Activated naive CD8-positive, alpha-beta T cell treated with anti-CD3 and anti-CD28 coated beads for 36 hours (primary cell): ENCODE results near the gene ZNF541. TPM values are rescaled to one million over a fixed set of nuclear protein-coding genes. Genes with fewer than 3 reads are reported as not detected.
"Not testable (repeated sequence)": the region's sequence is repeated elsewhere in the genome, so short reads cannot be mapped to it uniquely, and the experiment has no call there.

Experiments used
- DNase-seq: peaks from one replicate; pipeline ENCODE4 v3.0.0; 2021
- H3K27ac Mint-ChIP-seq: one replicate; pipeline ENCODE4 v1.8.0; 2022; ENCODE audit warnings: mild to moderate bottlenecking, moderate library complexity, mixed read lengths
- H3K27me3 Mint-ChIP-seq: one replicate; pipeline ENCODE4 v1.8.0; 2022; ENCODE audit warnings: mild to moderate bottlenecking, mixed read lengths
- H3K36me3 Mint-ChIP-seq: one replicate; pipeline ENCODE4 v1.8.0; 2021; ENCODE audit warnings: mild to moderate bottlenecking, mixed read lengths
- H3K4me1 Mint-ChIP-seq: one replicate; pipeline ENCODE4 v1.8.0; 2021; ENCODE audit warnings: mixed read lengths
- H3K4me3 Mint-ChIP-seq: one replicate; pipeline ENCODE4 v1.8.0; 2022; ENCODE audit warnings: mild to moderate bottlenecking, moderate library complexity, mixed read lengths
- H3K9me3 Mint-ChIP-seq: one replicate; pipeline ENCODE4 v1.8.0; 2022; ENCODE audit warnings: mixed read lengths
- total RNA-seq, 2 experiments: library from RNA; stranded (reverse); gene quantifications; one replicate each; pipeline ENCODE4 v1.2.3, GENCODE V29; 2021

The ZNF541 gene
- total RNA-seq, 2 experiments from 2014 or later: 0.19 to 0.22 TPM

DNA sequence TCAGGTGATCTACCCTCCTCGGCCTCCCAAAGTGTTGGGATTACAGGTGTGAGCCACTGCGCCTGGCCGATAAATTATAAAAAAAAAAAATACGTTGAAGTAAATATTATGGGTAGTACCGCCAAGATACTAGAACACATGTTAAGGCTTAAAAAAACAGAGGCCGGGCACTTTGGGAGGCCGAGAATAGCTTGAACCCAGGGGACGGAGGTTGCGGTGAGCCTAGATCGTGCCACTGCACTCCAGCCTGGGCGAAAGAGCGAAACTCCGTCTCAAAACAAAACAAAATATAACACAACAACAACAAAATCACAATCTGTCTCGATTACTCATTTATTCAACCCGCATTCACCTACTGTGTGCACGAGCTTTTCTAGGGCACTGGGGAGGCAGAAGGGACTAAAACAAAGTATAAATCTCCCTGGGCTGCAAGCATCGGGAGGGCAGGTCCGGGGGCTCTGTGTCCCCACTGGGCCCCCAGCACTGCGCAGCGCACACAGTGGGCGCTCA, 34.7 kb upstream of the ZNF541 start:
- Mint-ChIP-seq H3K27ac (peak overlapping the region; percentile 85), H3K4me1 (peaks cover 26% of the 10 kb centered on the region), H3K4me3 (peak overlapping the region; percentile 82), H3K36me3 (peaks cover 9% of the 10 kb centered on the region), H3K27me3 (peaks cover 3% of the 10 kb centered on the region), H3K9me3 (no peaks in the 10 kb centered on the region)
- DNase-seq: no peak

DNA sequence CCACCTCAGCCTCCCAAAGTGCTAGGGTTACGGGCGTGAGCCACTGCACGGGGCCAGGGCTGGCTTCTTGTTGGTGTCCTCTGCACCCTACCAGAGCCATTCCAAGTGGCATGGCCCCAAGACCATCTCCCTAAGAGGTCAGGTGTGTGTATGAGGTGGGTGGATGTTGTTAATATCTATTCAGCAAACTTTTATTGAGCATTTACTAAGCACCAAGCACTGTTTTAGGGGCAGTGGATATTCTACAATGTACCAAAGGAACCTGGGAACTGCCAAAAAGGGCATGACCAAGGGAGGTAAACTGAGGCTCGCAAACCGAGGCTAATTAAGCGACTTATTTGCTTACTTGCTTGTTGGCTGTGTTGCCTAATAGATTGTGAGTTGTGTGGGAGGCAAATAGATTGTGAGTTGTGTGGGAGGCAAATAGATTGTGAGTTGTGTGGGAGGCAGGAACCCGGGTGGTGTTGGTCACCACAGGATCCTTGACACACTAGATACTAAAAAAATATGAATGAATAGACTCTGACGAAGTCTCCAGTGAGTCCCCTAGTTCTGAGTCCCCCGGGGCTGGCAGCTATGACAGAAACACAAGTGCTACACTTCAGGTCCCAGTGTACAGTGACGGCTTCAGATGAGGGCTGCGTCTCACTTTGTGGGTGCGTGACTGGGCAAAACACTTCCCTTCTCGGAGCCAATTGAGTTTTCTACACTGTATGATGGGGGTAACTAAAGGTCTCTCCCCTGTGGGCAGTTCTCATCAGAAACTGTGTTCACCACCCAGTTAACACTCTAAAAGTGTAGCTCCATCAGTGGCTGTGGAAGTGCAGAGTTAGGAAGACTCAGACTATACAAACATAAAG, 31.0 kb upstream of the ZNF541 start:
- peaks cover 9% of the 10 kb centered on the region for H3K36me3 Mint-ChIP-seq
- peaks cover 21% of the 10 kb centered on the region for H3K4me1 Mint-ChIP-seq
- no peak for DNase-seq
- H3K27ac Mint-ChIP-seq: no peak overlapping the region
- H3K9me3 Mint-ChIP-seq: no peaks in the 10 kb centered on the region
- peaks cover 3% of the 10 kb centered on the region for H3K27me3 Mint-ChIP-seq
- no peak overlapping the region for H3K4me3 Mint-ChIP-seq

DNA sequence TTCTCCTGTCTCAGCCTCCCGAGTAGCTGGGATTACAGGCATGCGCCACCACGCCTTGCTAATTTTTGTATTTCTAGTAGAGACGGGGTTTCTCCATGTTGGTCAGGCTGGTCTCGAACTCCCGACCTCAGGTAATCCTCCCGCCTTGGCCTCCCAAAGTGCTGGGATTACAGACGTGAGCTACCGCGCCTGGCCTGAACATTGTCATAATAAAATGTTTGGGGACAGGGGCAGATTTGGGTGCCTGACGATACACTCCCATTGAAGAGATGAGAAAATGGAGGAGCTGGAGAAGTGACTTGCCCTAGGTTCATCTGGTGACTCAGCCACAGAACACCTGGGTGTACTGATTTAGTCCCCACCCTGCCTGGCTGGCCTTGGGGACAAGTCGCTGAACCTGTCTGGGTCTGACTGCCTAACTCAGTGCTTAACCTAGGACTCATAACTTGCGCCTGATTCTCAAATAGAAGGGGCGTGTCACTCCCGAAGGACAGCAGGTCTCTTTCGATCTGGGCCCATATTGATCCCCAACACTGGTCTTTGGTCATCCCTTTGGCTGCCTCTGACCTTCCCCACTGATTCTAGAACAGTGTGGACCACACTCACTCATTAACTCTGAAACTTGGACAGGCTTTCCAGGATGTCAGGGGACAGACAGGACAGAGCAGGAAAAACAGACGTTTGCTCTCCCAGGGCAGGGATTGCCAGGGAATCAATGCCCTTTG, 28.4 kb upstream of the ZNF541 start:
- peaks cover 3% of the 10 kb centered on the region for H3K27me3 Mint-ChIP-seq
- H3K27ac Mint-ChIP-seq: peak overlapping the region; percentile 90
- peaks cover 22% of the 10 kb centered on the region for H3K4me1 Mint-ChIP-seq
- no peaks in the 10 kb centered on the region for H3K36me3 Mint-ChIP-seq
- no peaks in the 10 kb centered on the region for H3K9me3 Mint-ChIP-seq
- peak overlapping the region; percentile 87 for H3K4me3 Mint-ChIP-seq
- no peak for DNase-seq

DNA sequence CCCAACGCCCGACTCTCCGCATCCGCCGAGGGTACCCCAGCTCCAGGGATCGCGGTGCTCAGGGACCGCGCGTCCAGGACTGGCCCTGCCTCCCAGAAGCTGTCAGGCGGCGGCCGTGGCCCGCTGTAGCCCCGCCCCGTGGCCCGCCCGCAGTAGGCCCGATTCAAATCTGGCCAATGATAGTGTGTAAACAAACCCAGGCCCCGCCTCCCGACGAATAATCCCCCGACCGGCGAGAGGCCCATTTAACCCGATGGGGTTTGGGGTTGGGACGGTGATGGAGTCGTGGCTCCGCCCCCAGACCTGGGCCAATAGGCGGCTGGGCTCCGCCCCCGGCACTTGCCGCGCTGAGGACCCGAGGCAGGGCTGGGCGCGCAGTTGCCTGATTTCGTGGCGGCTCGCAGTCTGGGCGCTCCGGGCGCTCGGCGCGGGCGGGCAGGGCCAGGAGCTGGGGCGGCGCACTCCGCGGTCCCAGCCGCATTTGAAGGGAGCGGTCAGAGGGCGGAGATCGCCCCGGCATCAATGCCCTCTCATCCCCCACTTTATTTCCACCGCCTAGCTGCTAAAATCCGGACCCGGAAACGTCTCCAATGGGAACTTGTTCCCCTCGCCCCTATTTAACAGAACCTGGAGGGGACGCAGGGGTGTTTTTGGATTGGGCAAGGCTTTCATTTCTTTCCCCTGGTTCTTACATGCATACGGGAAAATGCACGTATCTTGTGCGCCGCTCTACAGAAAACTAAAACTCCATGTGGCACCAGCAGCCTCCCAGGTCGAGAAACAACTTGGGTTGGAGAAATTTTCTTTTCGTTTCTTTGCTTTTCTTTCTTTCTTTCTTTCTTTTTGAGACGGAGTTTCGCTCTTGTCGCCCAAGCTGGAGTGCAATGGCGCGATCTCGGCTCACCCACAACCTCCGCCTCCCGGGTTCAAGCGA, 27.6 kb upstream of the ZNF541 start:
- Mint-ChIP-seq H3K4me1 (peaks cover 26% of the 10 kb centered on the region), H3K9me3 (no peaks in the 10 kb centered on the region), H3K27me3 (peaks cover 3% of the 10 kb centered on the region), H3K36me3 (no peaks in the 10 kb centered on the region), H3K4me3 (peak overlapping the region; percentile 87), H3K27ac (peak overlapping the region; percentile 90)
- DNase-seq: peak; percentile 98

DNA sequence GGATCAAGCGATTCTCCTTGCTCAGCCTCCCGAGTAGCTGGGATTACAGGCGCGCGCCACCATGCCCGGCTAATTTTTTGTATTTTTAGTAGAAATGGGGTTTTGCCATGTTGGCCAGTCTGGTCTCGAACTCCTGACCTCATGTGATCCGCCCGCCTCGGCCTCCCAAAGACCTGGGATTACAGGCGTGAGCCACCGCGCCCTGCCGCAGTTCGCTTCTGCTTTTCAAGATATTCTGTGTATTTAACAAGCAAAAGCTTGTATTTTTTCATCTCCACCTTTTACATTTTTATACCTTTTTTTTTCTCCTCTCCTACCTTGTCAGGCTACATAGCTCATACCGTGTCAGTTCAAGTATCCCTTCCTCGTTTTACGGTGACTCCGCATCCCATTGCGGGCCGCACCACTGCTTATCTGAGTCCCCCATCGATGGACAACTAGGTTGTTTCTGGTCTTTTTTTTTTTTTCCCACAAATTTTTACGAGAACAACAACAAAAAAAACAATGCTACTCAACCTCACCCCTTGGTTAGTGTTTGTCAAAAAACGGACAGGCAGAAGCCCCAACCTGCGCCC, 26.8 kb upstream of the ZNF541 start:
- not testable (repeated sequence) for H3K9me3 Mint-ChIP-seq, H3K27me3 Mint-ChIP-seq, H3K36me3 Mint-ChIP-seq, DNase-seq
- Mint-ChIP-seq H3K4me3 (peak overlapping the region; percentile 78), H3K27ac (peak overlapping the region; percentile 85), H3K4me1 (peaks cover 26% of the 10 kb centered on the region)

DNA sequence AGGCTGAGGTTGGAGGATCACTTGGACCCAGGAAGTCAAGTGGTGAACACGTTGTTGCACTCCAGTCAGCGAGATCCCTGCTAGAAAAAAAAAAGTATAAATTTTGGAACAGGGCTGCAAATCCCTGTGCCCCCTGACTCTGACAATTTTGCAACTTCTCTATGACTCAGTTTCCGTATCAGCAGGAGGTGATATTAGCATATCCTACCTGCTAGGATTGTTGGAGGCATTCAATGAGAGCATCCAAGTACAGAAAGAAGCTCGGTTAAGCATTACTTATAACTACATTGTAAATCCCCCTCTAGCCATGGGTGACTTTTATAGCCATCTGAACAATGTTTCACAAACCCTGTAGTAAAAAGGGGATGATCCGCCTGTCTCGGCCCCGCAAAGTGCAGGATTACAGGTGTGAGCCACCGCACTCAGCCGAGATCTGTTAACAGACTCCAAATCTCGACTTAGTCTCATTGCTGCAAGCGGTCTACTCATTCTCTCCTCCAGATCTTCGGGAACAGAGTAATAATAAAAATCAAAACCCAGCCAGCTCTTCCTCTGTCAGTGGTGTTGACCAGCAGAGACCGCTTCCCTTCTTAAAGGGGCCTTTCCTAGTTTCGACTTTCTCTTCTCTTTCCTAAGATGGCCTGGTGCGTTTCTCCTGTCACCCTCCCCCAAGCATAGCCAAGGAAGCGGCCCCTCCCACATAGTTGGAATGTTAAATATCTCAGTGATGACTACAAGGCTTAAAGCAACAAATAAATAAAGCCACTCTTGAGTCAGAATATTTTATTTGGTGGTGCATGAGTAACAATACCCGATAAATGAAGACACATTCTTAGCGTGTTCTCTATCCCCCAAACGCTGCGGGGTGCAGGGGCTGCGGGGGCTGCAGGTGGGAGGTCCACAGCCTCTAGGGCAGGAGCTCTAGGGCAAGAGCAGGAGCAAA, 25.7 kb upstream of the ZNF541 start:
- H3K27me3 Mint-ChIP-seq: peaks cover 3% of the 10 kb centered on the region
- no peak for DNase-seq
- H3K36me3 Mint-ChIP-seq: no peaks in the 10 kb centered on the region
- peaks cover 19% of the 10 kb centered on the region for H3K4me1 Mint-ChIP-seq
- no peak overlapping the region for H3K27ac Mint-ChIP-seq
- H3K4me3 Mint-ChIP-seq: peak overlapping the region; percentile 42
- H3K9me3 Mint-ChIP-seq: no peaks in the 10 kb centered on the region

DNA sequence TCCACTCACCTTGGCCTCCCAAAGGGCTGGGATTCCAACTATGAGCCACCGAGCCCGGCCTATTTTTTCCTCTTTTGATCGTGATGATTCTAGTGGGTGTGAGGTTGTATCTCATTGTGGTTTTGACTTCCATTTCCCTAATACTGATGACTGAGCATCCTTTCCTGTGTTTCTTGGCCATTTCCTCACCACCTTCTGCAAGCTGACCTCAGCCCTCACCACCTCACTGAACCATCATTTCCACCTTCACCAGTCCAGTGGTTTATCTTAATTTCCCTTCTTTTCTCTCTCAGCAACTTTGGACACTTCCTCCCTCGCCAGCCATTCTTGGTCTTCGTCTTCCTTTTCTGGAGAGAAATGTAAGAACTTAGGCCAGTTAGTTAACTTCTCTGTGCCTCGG, 23.0 kb upstream of the ZNF541 start:
- Mint-ChIP-seq H3K4me1 (peaks cover 15% of the 10 kb centered on the region), H3K36me3 (no peaks in the 10 kb centered on the region), H3K27ac (no peak overlapping the region), H3K27me3 (no peaks in the 10 kb centered on the region), H3K4me3 (no peak overlapping the region), H3K9me3 (no peaks in the 10 kb centered on the region)
- DNase-seq: no peak

DNA sequence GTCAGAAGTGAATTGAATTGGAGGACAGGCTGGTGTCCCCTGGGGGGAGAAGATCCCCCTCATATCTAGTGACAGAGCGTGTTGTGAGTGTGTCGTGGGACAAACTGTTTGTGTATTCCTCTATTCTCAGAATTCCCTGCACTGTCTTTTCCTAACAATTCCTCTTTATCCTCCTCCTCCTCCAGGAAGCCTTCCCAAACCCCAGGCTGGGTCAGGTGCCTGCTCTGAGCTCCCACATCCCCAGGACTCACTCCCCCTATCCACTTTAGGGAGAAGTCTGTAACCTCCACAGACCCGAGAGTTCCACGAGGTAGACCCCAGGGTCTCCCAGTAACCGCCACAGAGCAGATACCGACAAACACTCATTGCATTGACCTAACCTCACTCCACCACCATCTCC, 20.9 kb upstream of the ZNF541 start:
- Mint-ChIP-seq H3K27ac (no peak overlapping the region), H3K9me3 (no peaks in the 10 kb centered on the region), H3K36me3 (no peaks in the 10 kb centered on the region), H3K27me3 (no peaks in the 10 kb centered on the region), H3K4me3 (no peak overlapping the region), H3K4me1 (peaks cover 7% of the 10 kb centered on the region)
- DNase-seq: no peak

DNA sequence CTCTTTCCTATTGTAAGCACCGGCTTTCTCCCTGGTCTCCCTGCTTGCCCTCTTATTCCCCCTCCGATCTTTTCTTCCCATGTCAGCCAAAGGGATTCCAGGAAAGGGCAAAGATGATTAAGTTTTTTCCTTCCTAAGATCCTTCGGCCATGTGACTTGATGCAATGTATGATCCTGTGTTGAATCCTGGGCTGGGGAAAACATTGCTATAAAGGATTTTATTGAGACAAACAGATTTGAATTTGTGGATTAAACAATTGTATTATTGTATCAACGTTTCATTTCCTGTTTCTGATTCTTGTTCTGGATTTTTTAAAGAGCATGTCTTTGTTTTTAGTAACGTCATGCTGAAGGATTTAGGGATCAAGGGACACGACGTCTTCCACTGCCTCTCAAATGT, 16.9 kb upstream of the ZNF541 start:
- no peak for DNase-seq
- Mint-ChIP-seq H3K4me3 (no peak overlapping the region), H3K27ac (no peak overlapping the region), H3K27me3 (no peaks in the 10 kb centered on the region), H3K36me3 (no peaks in the 10 kb centered on the region), H3K4me1 (no peaks in the 10 kb centered on the region), H3K9me3 (peaks cover 8% of the 10 kb centered on the region)

DNA sequence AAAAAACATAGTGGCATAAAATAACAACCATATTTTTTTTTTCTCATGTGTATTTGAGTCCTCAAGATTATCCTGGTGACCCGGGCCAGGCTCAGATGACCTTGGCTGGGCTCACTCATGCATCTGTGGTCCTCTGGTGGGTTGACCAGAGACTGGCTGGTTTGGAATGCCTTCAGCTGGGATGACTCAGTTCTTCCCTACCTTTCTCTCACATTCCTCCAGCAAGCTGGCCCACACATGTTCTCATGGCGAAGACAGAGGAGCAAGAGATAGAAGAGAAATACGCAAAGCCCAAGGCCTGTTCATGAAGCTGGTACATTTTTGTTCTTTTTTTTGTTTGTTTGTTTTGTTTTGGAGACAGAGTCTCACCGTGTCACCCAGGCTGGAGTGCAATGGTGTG, 14.3 kb upstream of the ZNF541 start:
- Mint-ChIP-seq H3K27ac (no peak overlapping the region), H3K27me3 (no peaks in the 10 kb centered on the region), H3K4me3 (no peak overlapping the region), H3K9me3 (peaks cover 8% of the 10 kb centered on the region), H3K36me3 (no peaks in the 10 kb centered on the region), H3K4me1 (peaks cover 4% of the 10 kb centered on the region)
- no peak for DNase-seq

DNA sequence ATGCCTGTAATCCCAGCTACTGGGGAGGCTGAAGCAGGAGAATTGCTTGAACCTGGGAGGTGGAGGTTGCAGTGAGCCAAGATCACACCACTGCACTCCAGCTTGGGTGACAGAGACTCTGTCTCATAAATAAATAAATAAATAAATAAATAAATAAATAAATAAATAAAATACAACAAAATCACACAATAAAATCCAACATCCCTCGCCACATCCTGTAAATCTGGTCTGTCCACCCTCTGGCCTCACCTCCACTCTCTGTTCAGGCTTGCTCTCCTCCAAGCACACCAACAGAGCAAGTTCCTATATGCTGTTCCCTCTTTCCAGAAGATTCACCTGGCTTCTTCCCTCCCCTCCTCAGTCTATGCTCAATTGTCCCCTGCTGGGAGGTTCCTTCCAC, 10.2 kb upstream of the ZNF541 start:
- peaks cover 17% of the 10 kb centered on the region for H3K4me1 Mint-ChIP-seq
- H3K27me3 Mint-ChIP-seq, H3K36me3 Mint-ChIP-seq, DNase-seq, H3K4me3 Mint-ChIP-seq, H3K9me3 Mint-ChIP-seq, H3K27ac Mint-ChIP-seq: not testable (repeated sequence)

DNA sequence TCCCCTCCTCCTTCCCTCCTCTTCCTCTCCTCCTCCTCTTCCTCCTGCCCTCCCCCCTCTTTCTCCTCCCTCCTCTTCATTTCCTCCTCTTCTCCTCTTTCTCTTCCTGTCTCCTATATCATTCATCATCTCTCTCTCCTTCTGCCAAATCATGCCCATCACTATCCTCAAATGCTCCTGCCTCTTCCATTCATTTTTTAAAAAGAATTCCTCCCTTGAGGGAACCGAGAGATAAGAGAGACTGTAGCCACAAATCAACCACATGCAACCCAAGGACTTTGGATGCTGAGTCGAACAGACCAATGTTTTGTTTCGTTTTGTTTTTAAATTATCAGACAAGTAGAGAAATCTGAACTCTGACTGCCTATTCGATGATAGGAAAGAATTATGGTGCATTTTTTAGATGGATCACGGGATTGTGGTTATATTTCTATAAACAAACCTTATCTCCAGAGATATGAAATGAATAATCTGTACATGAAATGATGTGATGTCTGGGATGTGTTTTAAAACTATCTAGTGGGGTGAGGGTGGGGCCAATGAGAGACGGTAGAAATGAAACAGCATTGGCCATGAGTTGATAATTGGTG, 9.5 kb upstream of the ZNF541 start:
- Mint-ChIP-seq H3K27me3 (no peaks in the 10 kb centered on the region), H3K9me3 (peaks cover 8% of the 10 kb centered on the region), H3K4me1 (peaks cover 22% of the 10 kb centered on the region), H3K4me3 (no peak overlapping the region), H3K36me3 (no peaks in the 10 kb centered on the region), H3K27ac (no peak overlapping the region)
- no peak for DNase-seq

DNA sequence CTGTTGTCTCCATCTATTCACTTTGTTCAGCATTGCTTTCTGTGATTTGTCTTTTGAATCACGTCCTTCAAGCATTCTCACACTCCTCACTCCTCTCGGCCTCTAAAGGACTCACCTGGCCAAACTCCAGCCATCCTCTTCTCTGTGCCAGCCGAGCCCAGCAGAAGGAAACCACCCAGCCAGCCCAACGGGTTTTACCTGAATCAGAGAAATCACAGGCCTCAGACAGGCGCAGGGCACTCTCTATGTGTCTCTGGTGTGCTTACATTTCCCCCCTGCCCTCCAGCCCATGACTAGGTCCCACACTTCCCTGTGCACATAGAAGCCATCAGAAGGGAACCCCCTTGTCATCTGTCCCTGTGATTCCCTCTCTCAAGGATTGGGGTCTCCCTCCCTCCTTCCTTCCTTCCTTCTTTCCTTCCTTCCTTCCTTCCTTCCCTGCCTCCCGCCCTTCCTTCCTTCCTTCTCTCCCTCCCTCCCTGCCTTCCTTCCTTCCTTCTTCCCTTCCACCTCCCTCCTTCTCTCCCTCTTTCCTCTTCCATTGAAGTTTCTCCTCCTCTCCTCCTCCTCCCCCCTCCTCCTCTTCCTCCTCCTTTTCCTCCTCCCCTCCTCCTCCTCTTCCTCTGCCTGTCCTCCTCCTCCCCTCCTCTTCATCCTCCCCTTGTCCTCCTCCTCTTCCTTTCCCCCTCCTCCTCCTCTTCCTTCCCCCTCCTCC, 8.8 kb upstream of the ZNF541 start:
- no peak overlapping the region for H3K27ac Mint-ChIP-seq
- peaks cover 27% of the 10 kb centered on the region for H3K4me1 Mint-ChIP-seq
- no peaks in the 10 kb centered on the region for H3K36me3 Mint-ChIP-seq
- no peak overlapping the region for H3K4me3 Mint-ChIP-seq
- H3K9me3 Mint-ChIP-seq: peaks cover 8% of the 10 kb centered on the region
- DNase-seq: no peak
- no peaks in the 10 kb centered on the region for H3K27me3 Mint-ChIP-seq
